Muscle of arm (tissue), 12 donors: ENCODE measurements around the gene TAF8. TPM values are rescaled to one million over a fixed set of nuclear protein-coding genes. Genes with fewer than 3 reads are reported as not detected.
A peak's percentile ranks its signal among the peaks of the same experiment; 100 is the strongest.

Experiments
- DNase-seq: peaks from one replicate; pipeline ENCODE4 v3.0.0-alpha.2; 2013
- polyA plus RNA-seq, 12 donors: library from polyadenylated mRNA; unstranded; fragments of 120-200 nt; gene quantifications; one replicate each; pipeline ENCODE4 v1.2.1, GENCODE V29; 2013; ENCODE audit not compliant: insufficient read length in 12 of 12

The TAF8 gene
- polyA plus RNA-seq, 12 donors: 12.0 to 20.1 (median 14.8) TPM; not detected in 1

DNA sequence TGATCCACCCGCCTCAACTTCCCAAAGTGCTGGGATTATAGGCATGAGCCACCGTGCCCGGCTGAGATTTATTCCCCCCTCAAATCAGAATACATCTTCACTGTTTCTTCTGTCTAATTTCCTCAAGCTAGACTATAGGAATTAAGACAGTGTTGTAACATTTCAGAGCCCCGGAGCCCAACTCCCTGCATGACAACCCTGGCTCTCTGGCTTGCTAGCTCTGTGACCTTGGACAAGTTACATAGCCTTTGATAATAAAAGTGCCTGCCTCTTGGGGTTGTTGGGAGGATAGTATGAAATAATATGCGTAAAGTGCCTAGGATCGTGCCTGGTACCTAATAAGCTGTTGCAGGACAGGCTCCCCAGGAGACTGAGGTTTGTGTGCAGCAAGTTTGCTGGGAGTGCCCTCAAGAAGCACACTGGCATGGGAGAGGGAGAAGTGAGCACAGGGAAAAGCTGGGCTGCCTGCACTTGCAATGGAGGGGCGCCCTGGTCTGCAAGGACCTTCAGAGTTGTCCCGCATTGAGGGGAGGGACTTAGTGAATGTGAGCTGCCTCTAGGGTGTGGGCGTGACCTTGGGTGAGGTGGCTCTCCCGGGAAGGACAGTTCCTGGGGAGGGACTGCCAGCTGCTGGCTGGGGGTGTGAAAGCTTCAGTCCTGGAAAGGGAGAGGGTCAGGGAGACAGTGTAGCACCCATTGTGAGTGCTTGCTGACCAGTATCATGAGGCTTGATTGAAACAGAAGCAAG lies 43.4 kb downstream of the TAF8 start:
- DNase-seq: no peak

DNA sequence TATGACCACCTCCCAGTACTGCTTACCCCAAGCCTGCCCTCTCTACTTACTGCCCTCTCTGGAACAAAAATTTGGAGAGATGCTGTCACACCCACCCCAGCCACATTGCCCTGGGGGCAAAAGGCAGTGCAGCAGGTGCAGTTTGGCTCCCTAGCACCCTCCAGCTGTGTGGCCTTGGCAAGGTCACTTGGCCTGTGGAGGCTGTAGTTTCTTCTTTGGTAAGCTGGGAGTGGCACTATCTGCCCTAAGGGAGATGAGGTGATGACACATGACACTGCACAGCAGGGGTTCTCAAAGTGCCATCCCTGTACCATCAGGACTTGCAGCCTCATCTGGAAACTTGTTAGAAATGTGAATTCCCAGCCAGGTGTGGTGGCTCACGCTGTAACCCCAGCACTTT lies 44.8 kb downstream of the TAF8 start:
- no peak for DNase-seq

DNA sequence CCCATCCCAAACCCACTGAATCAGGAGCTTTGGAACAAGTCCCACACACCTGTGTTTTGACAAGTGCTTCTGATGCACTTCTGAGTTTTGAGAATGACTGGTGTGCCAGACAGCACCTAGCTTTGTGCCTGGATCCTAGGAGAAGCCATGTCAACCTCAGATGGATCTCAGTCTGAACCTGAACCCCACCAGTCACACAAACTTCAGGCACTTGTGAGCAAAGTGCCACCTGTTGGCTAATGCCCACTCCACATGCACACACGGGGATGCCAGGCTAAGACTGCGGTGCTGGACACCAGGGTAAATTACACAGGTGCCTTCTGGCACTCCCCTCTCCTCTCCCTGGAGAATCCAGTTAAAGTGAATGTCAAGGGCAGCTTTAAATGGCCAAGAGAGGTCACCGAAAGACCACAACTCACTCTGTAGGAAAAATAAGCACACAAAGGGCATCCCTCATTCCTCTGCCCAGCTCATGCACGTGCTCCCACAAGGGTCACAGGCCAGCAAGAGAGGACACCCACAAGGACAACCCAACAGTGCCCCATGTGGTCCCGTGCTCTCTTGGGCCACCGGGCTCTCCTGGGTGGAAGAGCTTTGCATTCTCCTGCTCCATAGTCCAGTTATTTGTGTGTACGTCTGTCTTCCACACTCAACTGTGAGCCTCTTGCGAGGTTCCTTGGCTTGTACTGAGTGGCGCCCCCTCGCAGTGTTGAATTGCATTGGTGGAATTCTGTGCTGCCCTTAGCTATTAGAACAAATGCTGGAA lies 45.6 kb downstream of the TAF8 start:
- DNase-seq: no peak

DNA sequence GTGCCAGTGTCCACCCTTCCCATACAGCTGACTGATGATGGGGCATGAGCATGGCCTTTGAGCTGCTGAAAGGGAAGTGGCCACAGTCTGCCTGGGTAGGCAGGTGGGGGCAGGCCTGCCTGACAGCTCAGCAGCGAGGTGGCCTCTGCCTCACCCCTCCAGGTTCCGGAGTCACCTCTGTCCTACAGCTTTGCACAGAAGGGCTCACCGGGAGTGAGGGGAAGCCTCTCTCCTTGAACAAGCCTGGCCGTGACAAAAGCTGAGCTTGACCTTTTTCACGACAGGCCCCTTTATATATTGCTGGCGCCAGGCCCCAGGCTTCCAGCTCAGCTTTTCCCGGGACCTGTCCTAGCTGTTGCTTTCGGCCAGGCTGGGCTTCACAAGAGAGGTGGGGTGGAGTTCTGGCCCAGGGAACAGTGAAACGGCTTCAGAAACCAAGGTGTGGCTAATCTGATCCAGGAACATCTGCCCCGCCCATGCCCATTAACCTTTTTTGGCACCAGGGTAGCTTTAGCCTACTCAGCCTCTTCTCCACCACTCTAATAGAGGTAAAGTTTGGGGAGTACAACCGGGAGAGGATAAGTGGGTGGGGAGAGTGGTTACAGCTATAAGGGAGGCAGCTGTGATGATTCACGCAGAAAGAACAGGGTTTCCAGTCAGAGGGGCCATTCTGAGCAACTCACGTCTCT lies 49.2 kb downstream of the TAF8 start:
- no peak for DNase-seq

DNA sequence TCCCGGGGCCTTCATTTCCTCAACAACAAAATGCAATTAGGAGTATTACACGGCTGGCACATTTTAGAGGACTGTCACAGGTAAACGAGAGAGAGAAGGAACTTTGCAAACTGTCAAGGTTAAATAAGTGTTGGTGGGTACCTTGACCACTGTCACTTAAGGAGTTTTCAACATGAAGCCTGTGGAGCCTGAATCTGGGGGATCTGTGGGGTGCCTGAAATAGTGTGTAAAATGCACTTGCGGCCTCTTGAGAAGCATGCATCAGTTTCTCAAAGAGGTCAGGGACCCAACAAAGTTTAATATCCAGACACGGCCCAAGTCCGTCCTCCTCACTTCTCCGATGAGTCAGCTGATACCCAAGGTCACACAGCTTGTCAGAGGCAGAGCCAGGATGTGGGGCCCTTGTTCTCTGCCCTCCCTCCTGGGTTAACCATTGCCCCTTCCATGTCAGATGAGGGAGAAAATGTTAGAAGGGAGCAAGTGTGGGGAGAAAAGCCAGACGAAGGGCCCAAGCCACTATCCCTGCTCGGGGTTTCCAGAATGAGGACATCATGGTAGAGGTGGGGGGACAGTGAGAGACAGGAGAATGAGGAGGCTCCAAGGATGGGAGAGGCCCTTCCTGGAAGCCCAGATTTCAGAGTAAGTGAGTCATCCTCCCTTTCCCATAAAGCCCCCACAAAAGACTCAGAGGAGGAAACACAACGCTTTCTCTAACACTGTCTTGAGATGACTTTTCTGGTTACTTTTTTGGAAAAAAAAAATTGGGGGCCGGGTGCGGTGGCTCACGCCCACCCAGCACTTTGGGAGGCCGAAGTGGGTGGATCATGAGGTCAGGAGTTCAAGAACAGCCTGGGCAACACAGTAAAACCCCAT lies 49.9 kb downstream of the TAF8 start:
- DNase-seq: no peak

DNA sequence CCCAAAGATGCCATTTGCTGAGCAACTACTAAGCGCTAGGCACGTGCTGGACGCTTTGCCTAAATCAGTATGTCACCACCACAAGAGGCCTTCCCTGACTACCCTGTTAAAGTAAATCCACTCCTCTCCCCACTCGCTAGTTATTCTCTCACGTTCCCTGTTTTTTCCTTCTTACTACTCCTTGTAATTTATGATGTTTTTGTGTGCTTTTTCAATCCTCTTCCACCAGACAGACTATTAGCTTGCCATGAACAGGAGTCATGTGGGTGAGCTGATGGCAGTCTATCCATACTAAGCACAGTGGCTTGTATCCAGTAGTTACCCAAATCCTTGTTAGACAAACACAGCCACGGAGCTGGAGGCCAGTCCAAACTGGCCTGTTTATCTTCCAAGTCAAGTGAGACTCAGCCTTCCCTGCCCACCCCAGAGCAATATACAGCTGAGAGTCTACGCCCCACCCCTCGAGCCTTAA lies 50.9 kb downstream of the TAF8 start:
- no peak for DNase-seq

DNA sequence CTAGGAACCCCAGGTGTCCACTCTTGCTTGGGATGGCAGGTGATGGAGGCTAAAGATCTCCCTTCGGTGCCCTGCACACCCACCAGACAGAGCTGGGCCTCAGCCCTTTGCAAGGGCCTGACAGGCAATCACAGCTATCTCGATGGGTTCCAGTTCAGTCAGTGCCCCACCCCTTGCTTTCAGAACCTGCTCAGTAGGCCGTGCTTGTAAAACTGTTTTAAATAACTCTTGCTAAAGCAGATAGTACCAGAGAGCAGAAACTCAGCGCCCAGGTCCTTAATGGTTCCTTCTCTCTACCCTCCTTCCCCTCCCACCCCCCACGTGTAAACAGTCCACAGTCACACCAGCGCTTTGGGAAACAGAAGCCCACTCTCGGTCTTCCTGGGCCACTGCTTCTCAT lies 52.9 kb downstream of the TAF8 start:
- no peak for DNase-seq

DNA sequence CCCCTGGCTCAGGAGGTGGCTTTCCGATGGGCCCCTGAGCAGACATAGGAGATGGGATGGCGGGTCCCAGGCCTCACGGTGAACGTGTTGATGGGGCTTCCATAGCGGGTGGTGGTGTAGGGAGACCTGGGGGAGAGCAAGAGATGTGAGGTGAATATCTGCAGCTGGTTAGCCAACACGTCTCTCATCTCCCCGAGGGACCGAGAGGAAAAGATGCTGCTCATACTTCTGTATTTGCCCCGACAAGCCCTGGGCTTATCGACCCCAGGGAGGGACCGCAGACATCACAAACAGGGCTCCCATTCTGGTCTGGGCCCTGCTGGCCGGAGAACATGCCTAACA lies 53.4 kb downstream of the TAF8 start:
- DNase-seq: no peak

DNA sequence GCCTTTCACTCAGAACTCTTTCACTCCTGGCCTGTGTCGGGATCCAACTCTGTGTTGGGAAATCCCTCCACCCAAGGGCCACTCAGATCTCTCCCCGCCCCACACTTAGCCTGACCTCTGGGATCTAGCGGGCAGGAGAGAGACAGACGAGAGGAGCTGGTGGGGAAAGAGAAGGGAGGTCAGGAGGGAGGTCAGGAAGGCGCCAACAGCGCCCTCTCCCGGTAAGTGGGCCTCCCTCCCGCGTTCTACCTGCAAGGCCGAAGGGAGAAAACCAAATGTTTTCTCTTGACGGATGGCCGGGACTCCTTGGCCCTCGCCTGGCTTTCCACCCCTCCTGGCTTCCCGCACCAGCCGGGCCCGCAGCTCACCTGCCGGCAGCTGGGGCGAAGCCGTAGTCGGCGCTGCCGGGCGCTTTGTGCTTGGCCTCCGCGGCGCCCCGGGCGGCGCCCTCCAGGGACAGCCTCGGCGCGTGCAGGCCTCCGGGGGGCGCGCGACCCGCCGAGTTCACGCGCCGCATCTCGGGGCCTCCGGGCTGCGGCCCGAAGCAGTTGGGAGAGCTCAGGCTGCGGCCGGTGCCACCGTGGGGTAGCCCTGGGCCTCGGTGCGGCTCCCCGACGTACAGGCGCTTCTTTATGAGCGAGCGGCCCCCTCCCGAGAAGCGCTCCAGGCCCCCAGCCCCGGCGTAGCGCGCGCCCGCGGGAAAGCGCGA lies 53.9 kb downstream of the TAF8 start:
- peak; percentile 67 for DNase-seq

DNA sequence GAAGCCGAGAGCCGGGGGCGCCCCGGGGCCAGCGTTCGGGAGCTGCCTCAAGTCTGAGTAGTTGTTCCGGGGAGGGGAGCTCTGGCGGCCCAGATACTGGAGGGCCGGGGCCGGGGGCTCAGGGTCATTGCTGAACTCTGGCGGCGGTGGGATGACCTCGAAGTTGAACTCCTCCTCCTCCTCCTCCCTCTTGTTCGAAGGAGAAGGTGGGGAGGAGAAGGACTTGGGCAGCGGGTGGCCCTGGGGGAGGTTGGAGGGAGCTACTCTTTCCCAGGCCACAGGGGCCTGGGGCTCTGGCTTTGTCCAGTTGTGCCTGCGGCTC lies 54.4 kb downstream of the TAF8 start:
- no peak for DNase-seq

DNA sequence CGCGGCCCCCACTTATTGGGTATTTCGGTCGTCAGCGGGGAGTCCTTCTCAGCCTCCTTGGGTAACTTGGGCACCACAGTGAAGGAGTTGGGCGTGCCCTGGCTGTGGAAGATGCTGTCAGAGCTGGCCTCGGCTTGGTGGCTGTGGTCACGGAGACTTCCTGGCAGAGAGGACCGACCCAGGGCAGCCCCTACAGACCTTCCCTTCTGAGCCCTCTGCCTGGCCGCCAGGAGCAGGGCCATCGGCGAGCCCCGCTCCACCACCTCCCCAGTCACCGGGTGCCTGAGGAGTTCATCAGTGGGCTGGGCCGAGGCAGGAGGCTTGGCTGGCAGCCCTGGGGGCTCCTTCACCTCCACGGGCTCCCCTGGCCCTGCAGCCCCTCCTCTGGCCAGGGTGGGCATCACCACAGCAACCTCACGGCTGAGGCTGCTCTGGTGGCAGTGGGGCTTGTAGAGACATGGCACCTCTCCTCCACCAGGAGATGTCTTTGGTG lies 54.9 kb downstream of the TAF8 start:
- no peak for DNase-seq

DNA sequence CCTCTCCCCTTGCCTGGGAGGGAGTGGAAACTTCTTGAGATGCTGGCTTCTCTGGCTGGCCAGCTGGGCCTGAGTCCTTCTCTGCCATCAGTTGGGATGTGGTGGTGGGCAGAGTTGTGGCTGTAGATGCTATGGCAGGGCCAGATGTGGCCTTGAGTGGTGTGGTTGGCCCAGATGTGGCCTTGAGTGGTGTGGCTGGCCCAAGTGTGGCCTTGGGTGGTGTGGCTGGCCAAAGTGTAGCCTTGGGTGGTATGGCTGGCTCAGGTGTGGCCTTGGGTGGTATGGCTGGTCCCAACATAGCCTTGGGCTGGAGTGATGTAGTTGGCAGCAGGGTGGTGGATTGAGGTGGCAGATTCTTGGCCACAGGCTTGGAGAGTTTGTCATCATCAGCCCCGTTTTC lies 55.4 kb downstream of the TAF8 start:
- DNase-seq: no peak

DNA sequence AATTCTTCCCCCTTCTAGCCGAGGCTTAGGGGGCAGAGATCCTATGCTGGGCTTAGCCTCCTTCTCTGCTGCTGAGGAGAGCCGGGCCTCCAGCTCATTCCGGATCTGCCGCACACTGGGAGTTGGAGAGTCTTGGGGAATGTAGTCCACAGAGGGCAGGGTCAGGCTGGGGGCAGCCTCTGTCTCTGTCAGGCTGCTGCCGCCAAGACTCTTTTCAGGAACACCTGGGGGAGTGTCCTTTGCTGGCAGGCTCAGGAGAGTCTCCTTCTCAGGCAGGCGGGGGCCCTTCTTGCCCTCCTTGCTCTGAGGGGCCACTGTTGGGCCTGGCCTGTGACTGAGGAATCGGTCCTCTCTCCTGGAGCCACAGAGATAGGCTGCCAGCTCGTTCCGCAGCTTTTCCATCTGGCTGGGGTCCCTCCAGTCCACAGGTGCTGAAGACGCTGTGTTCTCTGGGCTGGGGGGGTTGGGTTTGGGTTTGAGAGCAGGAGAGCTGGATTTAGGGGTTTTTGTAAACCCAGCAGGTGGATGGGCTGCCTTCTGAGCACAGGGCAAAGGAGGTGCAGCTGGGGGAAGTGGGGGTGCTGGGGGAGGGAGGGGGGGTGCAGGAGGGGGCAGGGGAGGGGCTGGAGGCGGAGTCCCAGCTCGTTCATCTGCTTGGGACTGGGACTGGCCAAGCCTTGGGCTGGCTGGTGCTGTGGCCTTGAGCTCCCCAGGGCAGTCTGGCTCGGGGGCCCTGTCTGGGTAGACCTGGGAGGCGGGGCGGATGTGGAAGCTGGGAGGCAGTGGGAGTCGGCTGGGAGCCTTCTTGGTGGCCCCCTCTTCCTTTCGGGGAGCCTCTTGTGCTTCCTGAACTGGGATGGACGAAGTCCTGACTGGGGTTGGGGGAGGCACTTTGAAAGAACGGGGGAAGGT lies 56.0 kb downstream of the TAF8 start:
- DNase-seq: no peak

DNA sequence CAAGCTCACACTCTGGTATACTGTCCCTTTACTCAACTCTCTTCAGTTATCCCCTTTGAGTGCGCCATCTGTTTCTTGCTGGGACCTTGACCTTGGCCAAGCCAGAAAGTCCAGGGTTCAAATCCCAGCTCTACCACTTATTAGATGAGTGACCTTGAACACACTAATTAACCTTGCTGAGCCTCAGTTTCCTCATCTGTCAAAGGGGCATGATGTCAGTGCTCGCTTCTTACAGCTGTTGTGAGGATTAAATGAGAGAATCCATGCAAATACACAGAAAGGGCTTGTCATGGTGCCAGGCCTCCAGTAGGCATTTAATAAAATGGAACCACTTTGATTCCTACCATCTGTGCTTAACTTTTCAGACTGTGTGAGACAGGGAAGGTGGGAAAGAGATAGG lies 57.7 kb downstream of the TAF8 start:
- DNase-seq: no peak

DNA sequence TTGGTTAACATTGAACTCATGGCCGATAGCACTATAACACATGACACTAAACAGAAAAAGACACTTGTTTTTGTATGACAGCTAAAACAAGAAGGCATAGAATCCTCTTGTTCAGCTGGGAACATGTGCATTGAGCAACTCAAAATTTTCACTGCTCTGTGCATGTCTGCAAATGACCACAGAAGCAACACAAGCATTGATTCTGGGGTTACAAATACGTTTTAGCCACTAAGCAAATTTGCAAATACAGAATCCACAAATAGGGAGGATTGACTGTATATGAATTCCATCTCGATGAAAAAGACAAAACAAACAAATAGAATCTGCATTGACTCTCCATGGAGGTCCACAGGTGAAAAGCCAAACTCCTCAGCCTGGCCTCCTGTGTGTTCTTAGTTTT lies 60.4 kb downstream of the TAF8 start:
- DNase-seq: no peak

DNA sequence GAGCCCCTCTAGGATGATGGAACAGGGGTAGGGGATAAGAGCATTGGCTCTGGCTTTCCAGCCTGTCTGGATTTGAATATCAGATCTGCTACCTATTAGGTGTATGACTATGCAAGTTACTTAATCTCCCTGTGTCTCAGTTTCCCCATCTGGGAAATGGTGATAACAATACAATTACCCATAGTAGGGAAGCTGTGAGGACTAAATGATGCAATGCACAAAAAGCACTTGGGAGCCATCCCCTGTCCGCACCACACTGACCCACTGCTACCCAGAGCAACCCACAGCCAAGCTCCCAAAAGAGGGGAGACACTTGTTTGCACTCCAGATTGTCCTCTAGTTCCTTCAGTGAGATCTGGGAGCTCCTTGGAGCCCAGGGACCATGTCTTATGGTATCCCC lies 62.0 kb downstream of the TAF8 start:
- no peak for DNase-seq

DNA sequence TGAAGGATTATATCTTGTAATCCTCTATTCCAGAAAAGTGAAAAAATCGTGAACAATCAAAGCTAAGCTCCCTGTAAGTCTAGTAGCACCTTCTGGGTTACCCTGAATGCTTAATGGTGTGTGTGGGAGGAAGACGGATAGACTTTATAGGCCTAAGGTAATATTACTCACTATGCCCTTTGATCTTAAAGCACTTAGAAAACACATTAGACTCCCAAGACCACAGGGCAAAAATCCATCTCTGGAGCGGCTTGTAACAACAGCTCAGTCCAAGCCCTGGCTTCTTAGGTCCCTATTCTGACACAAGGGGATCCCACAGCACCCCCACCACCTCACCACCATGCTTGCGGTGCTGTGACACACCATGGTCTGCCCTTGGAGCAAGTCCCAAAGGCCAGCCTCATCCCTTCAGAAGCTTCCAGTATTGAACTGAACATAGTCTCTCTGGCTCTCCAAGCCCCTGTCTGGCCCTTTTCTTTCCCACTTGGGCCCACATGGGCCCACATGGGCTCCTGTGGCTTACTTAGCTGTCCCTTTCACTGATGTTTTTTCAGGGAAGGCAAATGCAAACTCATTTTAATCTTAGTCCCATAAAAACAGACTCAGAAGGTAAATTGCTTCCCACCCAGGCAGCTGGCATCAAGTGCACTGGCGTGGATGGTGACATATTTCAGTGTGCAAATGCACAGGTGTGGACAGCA lies 63.8 kb downstream of the TAF8 start:
- DNase-seq: no peak

DNA sequence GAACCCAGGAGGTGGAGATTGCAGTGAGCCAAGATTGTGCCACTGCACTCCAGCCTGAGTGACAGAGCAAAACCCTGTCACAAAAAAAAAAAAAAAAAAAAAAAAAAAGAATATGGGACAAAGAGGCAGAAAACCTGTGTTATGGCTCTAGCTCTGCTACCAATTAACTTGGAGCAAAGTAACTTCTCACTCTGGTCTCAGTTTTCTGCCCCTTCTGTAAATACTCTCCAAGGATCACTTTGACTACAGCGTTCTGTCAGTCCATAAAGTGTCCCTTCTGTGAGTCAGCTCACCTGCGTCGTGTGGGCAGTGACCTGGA lies 67.5 kb downstream of the TAF8 start:
- DNase-seq: no peak

DNA sequence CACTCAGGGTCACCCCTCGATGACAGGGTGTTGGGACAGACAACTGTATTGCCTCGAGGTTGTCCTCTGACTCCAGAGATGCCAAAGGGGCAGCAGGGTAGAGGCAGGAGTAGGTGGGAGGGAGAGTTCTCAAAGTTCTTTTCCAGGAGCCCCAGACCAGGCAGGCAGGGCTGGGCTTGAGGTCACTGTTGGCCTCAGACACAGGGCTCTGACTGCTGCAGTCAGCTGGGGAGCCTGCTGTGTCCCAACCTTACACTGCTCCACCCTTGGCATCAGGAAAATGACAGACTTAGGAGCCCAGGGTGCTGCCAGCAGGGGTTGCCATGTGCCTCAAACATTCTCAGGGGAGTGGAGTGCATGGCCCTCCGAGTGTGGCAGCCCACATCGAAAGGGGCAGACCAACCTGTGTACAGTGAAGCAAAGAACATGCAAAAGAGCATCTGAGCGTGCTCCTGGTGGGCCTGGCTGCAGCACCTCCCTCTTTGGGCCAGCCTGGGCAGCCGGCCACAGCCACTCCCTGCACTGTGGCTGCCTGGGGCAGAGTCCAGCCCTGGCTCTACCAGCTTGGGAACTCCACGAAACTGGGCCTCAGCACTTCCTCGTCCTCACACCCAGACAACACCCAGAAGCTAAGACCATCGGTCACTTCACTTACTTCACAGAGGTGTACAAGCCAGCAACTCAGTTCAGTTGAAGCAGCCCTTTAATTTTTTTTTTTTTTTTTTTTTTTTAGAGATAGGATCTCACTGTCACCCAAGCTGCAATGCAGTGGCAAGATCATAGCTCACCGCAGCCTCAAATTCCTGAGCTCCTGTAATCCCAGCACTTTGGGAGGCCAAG lies 68.1 kb downstream of the TAF8 start:
- no peak for DNase-seq
